HepG2 (cell line): ENCODE measurements around the gene TULP4. TPM values are rescaled to one million over a fixed set of nuclear protein-coding genes. Genes with fewer than 3 reads are reported as not detected.

Source experiments
- ATAC-seq: fragments of 200-7000 bp; cut with Tn5 transposase; 3 replicates; pipeline ENCODE4 v1.9.1; 2020; ENCODE audit warnings: mild to moderate bottlenecking, moderate library complexity
- BruUV-seq: library from RNA; stranded (reverse); fragments of 400-500 nt; replicated peaks from 2 replicates; lab custom pipeline; 2021; lab: Mats Ljungman, UMichigan
- CTCF ChIA-PET: fragments of 300-600 bp; formaldehyde crosslinking; extraction: SDS; loops from one replicate; lab custom pipeline; 2021; ENCODE audit warnings: low total read pairs, inconsistent platforms, low intra/inter-chr PET ratio; lab: Yijun Ruan, JAX
- POLR2A ChIA-PET: fragments of 350-600 bp; sonication (Branson Sonifier 250); formaldehyde crosslinking; loops from one replicate; lab custom pipeline; 2020; ENCODE audit warnings: antibody characterized with exemption, inconsistent platforms; lab: Yijun Ruan, JAX
- DNase-seq: peaks from one replicate; pipeline ENCODE4 v3.0.0-alpha.2; 2015; ENCODE audit warnings: low spot score
- FAIRE-seq: peaks from 3 replicates; lab custom pipeline; 2011; peaks lifted over from hg19 to GRCh38; lab: Jason Lieb, UNC
- H2AFZ ChIP-seq: one replicate; pipeline ENCODE4 v1.6.1; 2011; ENCODE audit warnings: low read length, inconsistent platforms
- H3K27ac ChIP-seq: fragments of 300-600 bp; 3 replicates; pipeline ENCODE4 v1.8.0; 2011; ENCODE audit warnings: mixed run types, mild to moderate bottlenecking, mixed read lengths, low read length, inconsistent platforms; ENCODE audit not compliant: insufficient read depth; ENCODE audit errors: extremely low read length
- H3K27me3 ChIP-seq, 2 experiments: fragments of 200-600 bp in 1 of 2; 2 replicates in 1 of 2; 3 replicates in 1 of 2; pipeline versions ENCODE4 v1.6.0 to v1.8.0; 2011; ENCODE audit warnings: low read length in 2 of 2, mild to moderate bottlenecking in 2 of 2, moderate library complexity in 2 of 2, inconsistent platforms in 1 of 2; ENCODE audit not compliant: insufficient read depth in 2 of 2, control insufficient read depth in 1 of 2
- H3K36me3 ChIP-seq, 2 experiments: fragments of 200-600 bp in 1 of 2; replicated peaks in 1 of 2; 2 replicates in 1 of 2; 3 replicates in 1 of 2; pipeline versions ENCODE4 v1.5.1 to v1.8.0; 2011; ENCODE audit warnings: low read length in 2 of 2, inconsistent platforms in 1 of 2; ENCODE audit not compliant: insufficient read depth in 2 of 2, control insufficient read depth in 1 of 2
- H3K4me1 ChIP-seq: 2 replicates; pipeline ENCODE4 v1.5.1; 2012; ENCODE audit warnings: low read length, inconsistent platforms; ENCODE audit not compliant: insufficient read depth
- H3K4me2 ChIP-seq: 2 replicates; pipeline ENCODE4 v1.6.0; 2011; ENCODE audit warnings: low read depth, low read length, inconsistent platforms
- H3K4me3 ChIP-seq, 3 experiments: fragments of 200-600 bp in 1 of 3; sonication (generic), shearing (Covaris generic) in 1 of 3; replicated peaks in 1 of 3; 2 replicates each; pipeline ENCODE4 v1.5.1; 2011 to 2016; ENCODE audit warnings: low read length in 3 of 3, inconsistent platforms in 2 of 3, low read depth in 2 of 3, mild to moderate bottlenecking in 2 of 3, control low read depth in 1 of 3, mixed read lengths in 1 of 3; ENCODE audit not compliant: insufficient read depth in 1 of 3
- H3K79me2 ChIP-seq: one replicate; pipeline ENCODE4 v1.6.1; 2011; ENCODE audit warnings: low read length, inconsistent platforms; ENCODE audit not compliant: insufficient read depth
- H3K9ac ChIP-seq: 2 replicates; pipeline ENCODE4 v1.6.0; 2011; ENCODE audit warnings: mild to moderate bottlenecking, low read depth, low read length, inconsistent platforms; ENCODE audit not compliant: insufficient read depth
- H3K9me3 ChIP-seq: 2 replicates; pipeline ENCODE4 v1.5.1; 2012; ENCODE audit warnings: mild to moderate bottlenecking, low read length
- H4K20me1 ChIP-seq: 2 replicates; pipeline ENCODE4 v1.6.0; 2011; ENCODE audit warnings: inconsistent platforms, mild to moderate bottlenecking, low read length, moderate library complexity; ENCODE audit not compliant: insufficient read depth
- ATRX ChIP-seq: sonication (generic); formaldehyde crosslinking; IDR thresholded peaks from 2 replicates; pipeline ENCODE4 v1.4.0; 2020; ENCODE audit warnings: missing genetic modification reagents, borderline replicate concordance
- CENPX ChIP-seq: sonication (generic); formaldehyde crosslinking; IDR thresholded peaks from 2 replicates; pipeline ENCODE4 v1.9.0; 2021; ENCODE audit warnings: mild to moderate bottlenecking, missing genetic modification reagents, moderate library complexity
- IRX3 ChIP-seq: sonication (generic); formaldehyde crosslinking; IDR thresholded peaks from 2 replicates; pipeline ENCODE4 v1.8.1; 2023; ENCODE audit warnings: mild to moderate bottlenecking, low read depth, missing genetic modification reagents, borderline replicate concordance
- MIER3 ChIP-seq: IDR thresholded peaks from 2 replicates; pipeline ENCODE4 v1.6.1; 2016; ENCODE audit warnings: missing compliant biosample characterization, borderline replicate concordance
- NFKB2 ChIP-seq: sonication (generic); formaldehyde crosslinking; IDR thresholded peaks from 2 replicates; pipeline ENCODE4 v1.4.0; 2020; ENCODE audit warnings: missing genetic modification reagents, borderline replicate concordance
- PRPF4 ChIP-seq: fragments of 200-400 bp; formaldehyde crosslinking; IDR thresholded peaks from 2 replicates; pipeline ENCODE4 v1.6.1; 2016; ENCODE audit warnings: low read length, low read depth; ENCODE audit not compliant: poor library complexity, severe bottlenecking
- RARG ChIP-seq: sonication (generic); formaldehyde crosslinking; IDR thresholded peaks from 2 replicates; pipeline ENCODE4 v1.4.0; 2020; ENCODE audit warnings: low read depth, mild to moderate bottlenecking, missing genetic modification reagents
- SMAD3 ChIP-seq: sonication (generic); formaldehyde crosslinking; IDR thresholded peaks from 2 replicates; pipeline ENCODE4 v1.4.0; 2020; ENCODE audit warnings: missing genetic modification reagents
- SP5 ChIP-seq: IDR thresholded peaks from 2 replicates; pipeline ENCODE4 v1.6.1; 2016; ENCODE audit warnings: low read depth, borderline replicate concordance
- THAP7 ChIP-seq: sonication (generic); formaldehyde crosslinking; IDR thresholded peaks from 2 replicates; pipeline ENCODE4 v1.8.1; 2023; ENCODE audit warnings: mild to moderate bottlenecking, missing genetic modification reagents
- ZBTB33 ChIP-seq: sonication (generic); formaldehyde crosslinking; IDR thresholded peaks from 2 replicates; pipeline ENCODE4 v1.4.0; 2020; ENCODE audit warnings: missing genetic modification reagents
- ZNF136 ChIP-seq: sonication (generic); formaldehyde crosslinking; IDR thresholded peaks from 2 replicates; pipeline ENCODE4 v1.8.1; 2022; ENCODE audit warnings: low read depth, mild to moderate bottlenecking, moderate library complexity, missing genetic modification reagents
- ZNF17 ChIP-seq: sonication (generic); formaldehyde crosslinking; IDR thresholded peaks from 2 replicates; pipeline ENCODE4 v1.5.0; 2020; ENCODE audit warnings: mild to moderate bottlenecking, missing genetic modification reagents
- ZNF530 ChIP-seq: sonication (generic); formaldehyde crosslinking; IDR thresholded peaks from 2 replicates; pipeline ENCODE4 v1.5.0; 2020; ENCODE audit warnings: low read depth, mild to moderate bottlenecking, missing genetic modification reagents
- ZNF558 ChIP-seq: sonication (generic); formaldehyde crosslinking; IDR thresholded peaks from 2 replicates; pipeline ENCODE4 v1.9.0; 2022; ENCODE audit warnings: mild to moderate bottlenecking, missing genetic modification reagents, borderline replicate concordance
- ZNF562 ChIP-seq: sonication (generic); formaldehyde crosslinking; IDR thresholded peaks from 2 replicates; pipeline ENCODE4 v1.8.0; 2022; ENCODE audit warnings: missing genetic modification reagents, borderline replicate concordance
- ZNF660 ChIP-seq: sonication (generic); formaldehyde crosslinking; IDR thresholded peaks from 2 replicates; pipeline ENCODE4 v1.5.1; 2020; ENCODE audit warnings: mild to moderate bottlenecking, low read depth, missing genetic modification reagents, borderline replicate concordance
- WGBS: methylation state at CpG from one replicate; pipeline ENCODE4 v1.1.6; 2017; ENCODE audit warnings: low lambda C conversion rate; 5-methylcytosine and 5-hydroxymethylcytosine counted together
- in situ Hi-C: cut with HindIII; loops from 2 replicates; pipeline ENCODE4 v1.10.0; 2017; ENCODE audit warnings: low pct_unique_long_range_greater_than_20kb; ENCODE audit not compliant: extremely low pct_ligation_motif_present
- intact Hi-C: fragments of 100-400 bp; cut with micrococcal nuclease; formaldehyde crosslinking; loops from one replicate; pipeline ENCODE4 v1.10.0; 2022; ENCODE audit not compliant: unreplicated experiment
- polyA plus RNA-seq, 8 experiments: library from polyadenylated mRNA; depleted of rRNA in 3 of 8; stranded (reverse) in 7 of 8; unstranded in 1 of 8; fragments of >200 nt; fragmentation: Illumina TruSeq in 4 of 8; extraction: Trizol in 4 of 8; gene quantifications; 2 replicates each; pipeline versions ENCODE4 v1.2.1 to v1.2.3, GENCODE V29; 2011 to 2016; ENCODE audit warnings: low read depth in 4 of 8, missing spikeins in 1 of 8, mixed read lengths in 1 of 8; ENCODE audit not compliant: insufficient read depth in 1 of 8
- total RNA-seq, 5 experiments: library from RNA; depleted of rRNA; stranded (reverse); fragments of >200 nt; fragmentation: Illumina TruSeq; extraction: Trizol; gene quantifications; 2 replicates each; pipeline ENCODE4 v1.2.3, GENCODE V29; 2016; ENCODE audit warnings: low read depth in 1 of 5

Gene TULP4
- total and polyA plus RNA-seq, 2 of the 13 experiments (the other 11 are each of a cell fraction or from before 2014, with no cell fraction given) = 21.1 to 122 TPM

DNA sequence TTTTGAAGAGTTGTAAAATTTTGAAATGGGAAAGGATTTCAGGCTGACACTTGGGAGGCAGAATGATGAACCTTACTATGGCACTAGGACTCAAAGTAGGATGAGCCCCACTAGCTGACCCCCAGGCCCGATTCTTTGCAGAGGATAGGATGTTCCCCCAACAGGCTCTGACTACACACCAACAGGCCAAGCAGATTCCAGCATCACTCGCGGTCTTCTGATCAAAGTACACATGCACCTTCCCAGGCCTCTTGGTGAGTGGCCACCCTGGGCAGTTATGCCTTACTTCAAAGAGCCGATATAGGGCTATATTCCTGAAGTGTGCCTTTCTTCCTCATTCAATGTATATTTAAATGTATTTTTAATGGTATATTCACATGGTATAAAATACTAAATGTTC, 130.0 kb downstream of the TULP4 start:
- Histone ChIP-seq H3K79me2 (no peaks in the 10 kb centered on the region), H3K27ac (no peak overlapping the region), H3K27me3 (no peaks in the 10 kb centered on the region), H3K36me3 (peaks cover 8 to 20% of the 10 kb centered on the region in 2 experiments; a peak in 4 of 5 replicates), H3K9me3 (no peaks in the 10 kb centered on the region), H3K4me2 (no peak overlapping the region), H3K4me1 (0 out of 2 replicates have a peak, but pooled peaks cover 4% of the 10 kb centered on the region), H4K20me1 (no peaks in the 10 kb centered on the region), H3K9ac (no peak overlapping the region), H2AFZ (no peak overlapping the region), H3K4me3 (no peak overlapping the region)
- FAIRE-seq (no peak), DNase-seq (no peak), ATAC-seq (peak; percentile 48)
- peak; percentile 86 for TF ChIP-seq ZBTB33
- no peak for TF ChIP-seq ZNF530 (CRISPR knock-in tag)
- POLR2A ChIA-PET = no interaction called here
- CTCF ChIA-PET = no interaction called here
- 84% methylated on average over 4 of the region's 4 CpGs for WGBS
- in situ Hi-C loops = no loop called here
- no TSS peak for BruUV-seq
- intact Hi-C loops = no loop called here

GRCh38 chr6:158445426-158446085, 133.3 kb downstream of the TULP4 start:
- H2AFZ ChIP-seq = no peak overlapping the region
- H3K4me1 ChIP-seq = 0 out of 2 replicates have a peak, but pooled peaks cover 4% of the 10 kb centered on the region
- H3K27me3 ChIP-seq = no peaks in the 10 kb centered on the region
- no peak for DNase-seq
- H3K9me3 ChIP-seq = no peaks in the 10 kb centered on the region
- H3K4me3 ChIP-seq = no peak overlapping the region
- no peaks in the 10 kb centered on the region for H4K20me1 ChIP-seq
- H3K36me3 ChIP-seq = peaks cover 17 to 38% of the 10 kb centered on the region in 2 experiments; a peak in 4 of 5 replicates
- no peak overlapping the region for H3K27ac ChIP-seq
- no peak for FAIRE-seq
- ChIA-PET CTCF (no interaction called here), POLR2A (no interaction called here)
- H3K9ac ChIP-seq = no peak overlapping the region
- ATAC-seq = no peak
- WGBS = 95% methylated on average over 5 of the region's 5 CpGs
- no peak overlapping the region for H3K4me2 ChIP-seq
- in situ Hi-C loops (no loop called here), intact Hi-C loops (no loop called here)
- no peaks in the 10 kb centered on the region for H3K79me2 ChIP-seq
- no TSS peak for BruUV-seq
- TF ChIP-seq PRPF4 (no peak), ZNF562 (CRISPR knock-in tag) (no peak), MIER3 (no peak), ATRX (CRISPR knock-in tag) (no peak), ZNF136 (no peak), SP5 (CRISPR knock-in tag) (no peak), ZNF660 (CRISPR knock-in tag) (no peak), NFKB2 (CRISPR knock-in tag) (no peak), ZNF558 (CRISPR knock-in tag) (no peak), THAP7 (CRISPR knock-in tag) (no peak), RARG (CRISPR knock-in tag) (no peak), IRX3 (CRISPR knock-in tag) (no peak), CENPX (CRISPR knock-in tag) (no peak), SMAD3 (CRISPR knock-in tag) (no peak), ZNF17 (CRISPR knock-in tag) (no peak)
